HFF-Myc (cell line): ENCODE measurements around the gene CDC45.

Source experiments
- DNase-seq: peaks from one replicate; pipeline ENCODE4 v3.0.0-alpha.2; 2011; ENCODE audit warnings: low read depth; ENCODE audit errors: extremely low read depth
- H3K4me3 ChIP-seq: replicated peaks from 2 replicates; pipeline ENCODE4 v1.5.1; 2011; ENCODE audit warnings: low read depth, mild to moderate bottlenecking, control low read depth, low read length
- CTCF ChIP-seq: IDR thresholded peaks from 2 replicates; pipeline ENCODE4 v1.5.1; 2012; ENCODE audit warnings: mild to moderate bottlenecking, low read depth, low read length, control low read depth; ENCODE audit errors: missing control alignments

Gene CDC45

DNA sequence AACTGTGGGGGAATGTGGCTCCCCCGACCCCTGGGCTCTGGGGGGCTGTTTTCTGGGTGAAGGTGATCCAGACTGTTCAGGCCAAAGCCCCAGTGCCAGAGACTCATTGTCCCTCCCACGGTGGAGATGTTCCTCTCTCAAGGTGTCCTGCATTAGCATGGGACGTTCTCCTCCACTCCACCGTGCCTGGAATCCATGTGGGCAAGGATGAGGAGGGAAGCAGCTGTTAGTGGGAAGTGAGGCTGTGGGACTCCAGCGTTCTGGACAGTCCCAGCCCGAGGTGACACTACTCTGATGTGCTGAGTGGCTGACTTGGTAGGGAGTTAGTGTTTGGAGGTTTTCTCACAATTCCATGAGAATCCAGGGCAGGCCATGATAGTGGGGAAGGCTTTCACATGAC lies 75.9 kb downstream of the CDC45 start:
- H3K4me3 ChIP-seq = no peak overlapping the region
- TF ChIP-seq CTCF = no peak
- DNase-seq = no peak

DNA sequence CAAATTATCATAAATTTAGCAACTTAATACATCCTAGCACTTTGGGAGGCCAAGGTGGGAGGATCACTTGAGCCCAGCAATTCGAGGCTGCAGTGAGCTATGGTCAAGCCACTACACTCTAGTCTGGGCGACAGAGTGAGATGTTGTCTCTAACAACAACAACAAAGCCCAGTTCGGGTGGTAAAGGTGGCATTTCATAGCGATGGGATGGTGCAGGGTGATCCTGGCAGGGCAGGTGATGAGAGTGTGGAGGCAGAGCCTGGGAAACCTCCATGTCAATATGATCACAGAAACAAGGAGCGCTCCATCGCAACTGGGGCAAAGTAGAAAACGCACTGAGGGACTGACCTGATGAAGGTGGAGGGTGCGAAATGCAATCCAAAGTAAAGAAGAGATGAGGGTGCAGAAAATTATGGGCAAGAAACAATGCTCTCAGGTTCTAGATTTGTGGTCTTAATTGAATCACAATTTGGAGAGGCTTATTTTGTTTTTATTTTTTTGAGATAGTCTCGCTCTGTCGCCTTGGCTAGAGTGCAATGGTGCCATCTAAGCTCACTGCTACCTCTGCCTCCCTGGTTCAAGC lies 77.3 kb downstream of the CDC45 start:
- H3K4me3 ChIP-seq = no peak overlapping the region
- DNase-seq = no peak
- TF ChIP-seq CTCF = no peak

DNA sequence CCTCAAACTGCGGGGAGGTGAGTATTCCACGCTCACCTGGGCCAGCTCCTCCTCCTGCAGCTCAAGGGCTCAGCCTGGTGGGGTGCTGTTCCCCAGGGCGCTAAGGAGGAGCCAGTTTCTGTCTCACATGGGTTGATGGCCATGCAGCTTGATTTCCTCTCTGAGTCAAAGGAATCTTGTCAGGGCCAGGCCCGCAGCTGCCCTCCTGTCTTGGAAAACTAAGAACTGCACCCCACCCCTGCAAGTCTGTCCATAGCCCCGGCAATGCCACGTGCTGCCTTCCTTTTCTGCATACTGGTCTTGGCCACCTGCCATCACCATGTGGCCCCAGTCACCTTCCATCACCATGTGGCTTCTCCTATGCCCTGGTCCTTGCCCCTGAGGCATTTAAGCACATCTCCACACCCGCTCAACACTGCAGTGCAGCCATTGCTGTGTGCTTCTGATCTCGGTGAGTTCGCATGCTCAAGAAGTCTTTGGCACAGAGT lies 79.6 kb downstream of the CDC45 start:
- DNase-seq = no peak
- no peak for TF ChIP-seq CTCF
- H3K4me3 ChIP-seq = no peak overlapping the region

GRCh38 chr22:19559956-19560355 lies 80.2 kb downstream of the CDC45 start:
- no peak for DNase-seq

DNA sequence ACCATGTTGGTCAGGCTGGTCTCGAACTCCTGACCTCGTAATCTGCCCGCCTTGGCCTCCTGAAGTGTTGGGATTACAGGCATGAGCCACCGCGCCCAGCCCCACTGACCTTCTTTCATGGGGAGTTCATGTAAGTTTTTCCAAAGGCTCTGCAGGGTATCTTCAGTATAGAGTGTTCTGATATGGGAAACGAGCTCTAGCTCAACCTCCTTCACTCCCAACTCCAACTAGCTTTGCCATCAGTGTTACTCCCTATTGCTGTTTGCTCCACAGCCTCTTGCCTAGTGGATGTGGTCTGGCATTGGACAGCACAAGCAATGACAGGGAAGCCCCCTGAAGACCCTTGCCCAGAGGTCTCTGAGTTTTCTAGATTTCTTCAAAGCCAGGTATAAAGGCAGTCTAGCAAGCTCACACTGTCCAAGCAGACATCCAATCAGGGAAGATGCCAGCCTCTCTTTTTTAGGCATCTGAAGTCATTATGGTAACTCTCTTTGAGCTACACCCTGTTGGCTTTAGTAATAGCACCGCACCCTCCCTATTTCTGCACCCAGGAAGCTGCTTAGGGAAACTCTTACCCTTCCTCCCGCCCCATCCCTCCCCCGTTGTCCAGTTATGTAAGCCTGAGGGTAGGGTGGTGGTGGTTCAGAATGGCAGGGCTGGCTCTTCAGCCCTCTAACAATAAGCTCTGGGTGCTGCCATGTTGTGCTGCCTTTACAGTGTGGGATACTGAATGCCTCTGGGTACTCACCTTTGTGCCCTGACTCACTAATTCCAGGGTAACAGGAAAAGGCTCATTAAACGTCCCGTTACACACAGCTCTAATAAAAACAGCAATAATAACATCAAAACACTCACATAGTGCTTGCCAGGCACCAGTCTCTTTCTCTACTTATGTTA lies 85.9 kb downstream of the CDC45 start:
- TF ChIP-seq CTCF = no peak
- no peak for DNase-seq
- H3K4me3 ChIP-seq = no peak overlapping the region

More at GRCh38 chr22:19559956-19560355, 80.2 kb downstream of the CDC45 start:
- no peak overlapping the region for H3K4me3 ChIP-seq
- no peak for TF ChIP-seq CTCF

- TF ChIP-seq CTCF = no peak
- DNase-seq = no peak
- H3K4me3 ChIP-seq = no peak overlapping the region
Measured at GRCh38 chr22:19566279-19567156, 86.8 kb downstream of the CDC45 start.
